ENCODE data around the gene SCAND1.
"Not testable (repeated sequence)": the region's sequence is repeated elsewhere in the genome, so short reads cannot be mapped to it uniquely, and the experiment has no call there.

SCAND1 gene

GRCh38 chr20:35954200-35954906 is at the start of gene SCAND1:
Gene SCAND1, minus strand, starts transcription at chr20:35954502. Its CDS starts 218 bp downstream, at chr20:35954284.
- Histone ChIP-seq H3K4me1 (ENCODE audit: control insufficient read depth in 1 of 2, insufficient read depth in 2 of 2, low read length in 2 of 2) (peaks cover 12 to 22% of the 10 kb centered on the region in 2 donors), H3K4me3 (ENCODE audit: low read depth in 1 of 2, low read length in 2 of 2) (peak within 1 kb of the TSS; percentile 71 to 90), H3K27me3 (ENCODE audit: low read depth, low read length) (no peaks in the 10 kb centered on the region), H3K36me3 (ENCODE audit: control insufficient read depth in 1 of 2, insufficient read depth in 2 of 2, low read length in 2 of 2) (peaks cover 0 to 4% of the 10 kb centered on the region in 2 donors), H3K9me3 (ENCODE audit: control insufficient read depth in 1 of 2, low read length in 2 of 2) (no peaks in the 10 kb centered on the region), H3K27ac (ENCODE audit: low read length) (peak within 1 kb of the TSS; percentile 94)

- Histone ChIP-seq H3K27me3 (ENCODE audit: low read depth, low read length) (no peaks in the 10 kb centered on the region), H3K27ac (ENCODE audit: low read length) (no peak overlapping the region), H3K9me3 (ENCODE audit: control insufficient read depth in 1 of 2, low read length in 2 of 2) (no peaks in the 10 kb centered on the region), H3K4me3 (ENCODE audit: low read depth in 1 of 2, low read length in 2 of 2) (no peak overlapping the region), H3K36me3 (ENCODE audit: control insufficient read depth in 1 of 2, insufficient read depth in 2 of 2, low read length in 2 of 2) (no peaks in the 10 kb centered on the region), H3K4me1 (ENCODE audit: control insufficient read depth in 1 of 2, insufficient read depth in 2 of 2, low read length in 2 of 2) (no peaks in the 10 kb centered on the region)
Observed at GRCh38 chr20:36004045-36004444, 49.7 kb upstream of the SCAND1 start.

- Histone ChIP-seq H3K27ac (ENCODE audit: low read length) (no peak overlapping the region), H3K36me3 (ENCODE audit: control insufficient read depth in 1 of 2, insufficient read depth in 2 of 2, low read length in 2 of 2) (no peaks in the 10 kb centered on the region), H3K27me3 (ENCODE audit: low read depth, low read length) (no peaks in the 10 kb centered on the region), H3K9me3 (ENCODE audit: control insufficient read depth in 1 of 2, low read length in 2 of 2) (no peaks in the 10 kb centered on the region), H3K4me1 (ENCODE audit: control insufficient read depth in 1 of 2, insufficient read depth in 2 of 2, low read length in 2 of 2) (no peaks in the 10 kb centered on the region), H3K4me3 (ENCODE audit: low read depth in 1 of 2, low read length in 2 of 2) (no peak overlapping the region)
Observed at GRCh38 chr20:36002855-36003254, 48.6 kb upstream of the SCAND1 start.

GRCh38 chr20:36001331-36001730 is 47.0 kb upstream of the SCAND1 start:
- H3K9me3 ChIP-seq (ENCODE audit: control insufficient read depth in 1 of 2, low read length in 2 of 2); H3K4me1 ChIP-seq (ENCODE audit: control insufficient read depth in 1 of 2, insufficient read depth in 2 of 2, low read length in 2 of 2); H3K27me3 ChIP-seq (ENCODE audit: low read depth, low read length); H3K27ac ChIP-seq (ENCODE audit: low read length); H3K36me3 ChIP-seq (ENCODE audit: control insufficient read depth in 1 of 2, insufficient read depth in 2 of 2, low read length in 2 of 2); H3K4me3 ChIP-seq (ENCODE audit: low read depth in 1 of 2, low read length in 2 of 2): not testable (repeated sequence)

GRCh38 chr20:35996492-35996891 is 42.2 kb upstream of the SCAND1 start:
- not testable (repeated sequence) for H3K4me3 ChIP-seq (ENCODE audit: low read depth in 1 of 2, low read length in 2 of 2); H3K9me3 ChIP-seq (ENCODE audit: control insufficient read depth in 1 of 2, low read length in 2 of 2); H3K36me3 ChIP-seq (ENCODE audit: control insufficient read depth in 1 of 2, insufficient read depth in 2 of 2, low read length in 2 of 2); H3K27ac ChIP-seq (ENCODE audit: low read length); H3K27me3 ChIP-seq (ENCODE audit: low read depth, low read length); H3K4me1 ChIP-seq (ENCODE audit: control insufficient read depth in 1 of 2, insufficient read depth in 2 of 2, low read length in 2 of 2)

GRCh38 chr20:35994994-35995453 is 40.7 kb upstream of the SCAND1 start:
- H3K27me3 ChIP-seq (ENCODE audit: low read depth, low read length): no peaks in the 10 kb centered on the region
- no peak overlapping the region for H3K27ac ChIP-seq (ENCODE audit: low read length)
- no peaks in the 10 kb centered on the region for H3K36me3 ChIP-seq (ENCODE audit: control insufficient read depth in 1 of 2, insufficient read depth in 2 of 2, low read length in 2 of 2)
- no peak overlapping the region for H3K4me3 ChIP-seq (ENCODE audit: low read depth in 1 of 2, low read length in 2 of 2)
- H3K9me3 ChIP-seq (ENCODE audit: control insufficient read depth in 1 of 2, low read length in 2 of 2): no peaks in the 10 kb centered on the region
- H3K4me1 ChIP-seq (ENCODE audit: control insufficient read depth in 1 of 2, insufficient read depth in 2 of 2, low read length in 2 of 2): no peaks in the 10 kb centered on the region

GRCh38 chr20:35992713-35993335 is 38.5 kb upstream of the SCAND1 start:
- H3K9me3 ChIP-seq (ENCODE audit: control insufficient read depth in 1 of 2, low read length in 2 of 2): no peaks in the 10 kb centered on the region
- no peaks in the 10 kb centered on the region for H3K36me3 ChIP-seq (ENCODE audit: control insufficient read depth in 1 of 2, insufficient read depth in 2 of 2, low read length in 2 of 2)
- H3K4me3 ChIP-seq (ENCODE audit: low read depth in 1 of 2, low read length in 2 of 2): no peak overlapping the region
- H3K27me3 ChIP-seq (ENCODE audit: low read depth, low read length): no peaks in the 10 kb centered on the region
- no peak overlapping the region for H3K27ac ChIP-seq (ENCODE audit: low read length)
- H3K4me1 ChIP-seq (ENCODE audit: control insufficient read depth in 1 of 2, insufficient read depth in 2 of 2, low read length in 2 of 2): no peaks in the 10 kb centered on the region

GRCh38 chr20:35991142-35991771 is 37.0 kb upstream of the SCAND1 start:
- H3K4me3 ChIP-seq (ENCODE audit: low read depth in 1 of 2, low read length in 2 of 2): no peak overlapping the region
- H3K27ac ChIP-seq (ENCODE audit: low read length): no peak overlapping the region
- H3K4me1 ChIP-seq (ENCODE audit: control insufficient read depth in 1 of 2, insufficient read depth in 2 of 2, low read length in 2 of 2): no peaks in the 10 kb centered on the region
- no peaks in the 10 kb centered on the region for H3K27me3 ChIP-seq (ENCODE audit: low read depth, low read length)
- H3K9me3 ChIP-seq (ENCODE audit: control insufficient read depth in 1 of 2, low read length in 2 of 2): no peaks in the 10 kb centered on the region
- H3K36me3 ChIP-seq (ENCODE audit: control insufficient read depth in 1 of 2, insufficient read depth in 2 of 2, low read length in 2 of 2): no peaks in the 10 kb centered on the region

- no peaks in the 10 kb centered on the region for H3K9me3 ChIP-seq (ENCODE audit: control insufficient read depth in 1 of 2, low read length in 2 of 2)
- no peak overlapping the region for H3K4me3 ChIP-seq (ENCODE audit: low read depth in 1 of 2, low read length in 2 of 2)
- H3K27ac ChIP-seq (ENCODE audit: low read length): no peak overlapping the region
Observed at GRCh38 chr20:35988910-35989463, 34.7 kb upstream of the SCAND1 start.

GRCh38 chr20:35985806-35986205 is 31.5 kb upstream of the SCAND1 start:
- H3K4me3 ChIP-seq (ENCODE audit: low read depth in 1 of 2, low read length in 2 of 2): no peak overlapping the region
- H3K27me3 ChIP-seq (ENCODE audit: low read depth, low read length): no peaks in the 10 kb centered on the region
- no peaks in the 10 kb centered on the region for H3K36me3 ChIP-seq (ENCODE audit: control insufficient read depth in 1 of 2, insufficient read depth in 2 of 2, low read length in 2 of 2)
- no peaks in the 10 kb centered on the region for H3K4me1 ChIP-seq (ENCODE audit: control insufficient read depth in 1 of 2, insufficient read depth in 2 of 2, low read length in 2 of 2)
- no peak overlapping the region for H3K27ac ChIP-seq (ENCODE audit: low read length)
- H3K9me3 ChIP-seq (ENCODE audit: control insufficient read depth in 1 of 2, low read length in 2 of 2): no peaks in the 10 kb centered on the region

More at GRCh38 chr20:35988910-35989463, 34.7 kb upstream of the SCAND1 start:
- no peaks in the 10 kb centered on the region for H3K36me3 ChIP-seq (ENCODE audit: control insufficient read depth in 1 of 2, insufficient read depth in 2 of 2, low read length in 2 of 2)
- no peaks in the 10 kb centered on the region for H3K4me1 ChIP-seq (ENCODE audit: control insufficient read depth in 1 of 2, insufficient read depth in 2 of 2, low read length in 2 of 2)
- no peaks in the 10 kb centered on the region for H3K27me3 ChIP-seq (ENCODE audit: low read depth, low read length)

- Histone ChIP-seq H3K36me3 (ENCODE audit: control insufficient read depth in 1 of 2, insufficient read depth in 2 of 2, low read length in 2 of 2) (no peaks in the 10 kb centered on the region), H3K27me3 (ENCODE audit: low read depth, low read length) (no peaks in the 10 kb centered on the region), H3K9me3 (ENCODE audit: control insufficient read depth in 1 of 2, low read length in 2 of 2) (no peaks in the 10 kb centered on the region), H3K27ac (ENCODE audit: low read length) (no peak overlapping the region), H3K4me3 (ENCODE audit: low read depth in 1 of 2, low read length in 2 of 2) (no peak overlapping the region), H3K4me1 (ENCODE audit: control insufficient read depth in 1 of 2, insufficient read depth in 2 of 2, low read length in 2 of 2) (no peaks in the 10 kb centered on the region)
Observed at GRCh38 chr20:35984382-35984781, 30.1 kb upstream of the SCAND1 start.

Data from muscle layer of duodenum (tissue), 2 donors.